ENCODE measurements around the gene GRIN2D.

DNA sequence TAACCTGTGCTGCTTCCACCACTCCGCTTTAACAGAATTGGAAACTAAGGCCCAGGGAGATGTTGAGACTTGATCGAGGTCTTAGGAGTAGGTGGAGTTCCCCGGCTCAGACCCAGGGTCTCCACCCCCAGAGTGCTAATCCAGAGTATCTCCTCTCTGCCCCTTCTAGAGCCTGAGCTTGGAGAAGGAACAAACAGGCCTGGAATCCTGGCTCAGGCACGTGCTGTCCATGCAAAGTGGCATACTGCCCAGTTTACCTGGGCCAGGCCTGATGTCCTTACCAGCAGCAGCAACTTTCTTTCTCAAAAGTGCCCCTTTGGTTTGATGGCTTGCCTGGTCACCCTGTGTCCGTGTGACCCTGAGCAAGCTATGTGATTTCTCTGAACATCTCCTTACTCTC is 25.6 kb upstream of the GRIN2D start:
- TF ChIP-seq GATA3 (IDR thresholded peaks at IDR 0.05; ENCODE audit: low read depth, low read length) (no peak), GATA2 (IDR thresholded peaks at IDR 0.05; ENCODE audit: low read depth, low read length) (no peak)

All from SH-SY5Y (cell line).